Measurements from ENCODE around the gene KYAT1. TPM values are rescaled to one million over a fixed set of nuclear protein-coding genes. Genes with fewer than 3 reads are reported as not detected.
A peak's percentile ranks its signal among the peaks of the same experiment; 100 is the strongest.

KYAT1 gene
- polyA plus RNA-seq, 2 of the 4 experiments (the other 2 are of a cell fraction), result 8.4 to 10.0 TPM

DNA sequence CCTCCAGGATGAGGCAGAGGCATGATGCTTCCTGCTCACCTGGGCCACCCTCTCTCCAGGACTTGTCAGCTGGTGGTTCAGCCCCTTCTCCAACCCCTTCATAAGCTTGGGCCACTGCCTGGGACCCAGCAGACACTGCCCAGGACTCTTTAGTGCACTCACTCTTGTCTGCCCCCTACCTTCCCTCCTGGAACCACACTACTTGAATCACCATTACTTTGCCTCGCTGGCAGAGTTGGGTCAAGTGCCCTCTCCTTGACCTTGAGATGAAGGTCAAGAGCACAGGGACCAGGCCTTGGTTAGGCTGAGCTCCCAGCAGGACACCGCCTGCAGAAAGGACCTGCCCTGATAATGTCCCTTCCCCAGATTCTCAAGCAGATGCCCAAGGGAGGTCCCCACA is 71.9 kb downstream of the KYAT1 start:
- ChIA-PET CTCF (interaction anchor here (0.7 to 2.6 kb wide), 7 partner anchors 8 to 77 kb away, joined by 3 to 10 read pairs (median 3); partner anchors contain the start of genes ENDOG and ZER1), POLR2A (no interaction called here)
- Histone ChIP-seq H3K4me3 (no peak overlapping the region), H3K27ac (no peak overlapping the region), H3K4me1 (no peaks in the 10 kb centered on the region), H3K9me3 (no peaks in the 10 kb centered on the region), H3K4me2 (no peak overlapping the region)
- DNase-seq (ENCODE audit: low read depth in 1 of 2, low spot score in 1 of 2) (no peak), ATAC-seq (peak; percentile 33 to 39; a peak in 4 of 6 replicates), FAIRE-seq (no peak)
- TF ChIP-seq ESRRA (IDR thresholded peaks at IDR 0.05; ENCODE audit: borderline replicate concordance, low read length), result 0 out of 2 replicates have a peak, but pooled peaks have one; percentile 56
- TF ChIP-seq RCOR1 (IDR thresholded peaks at IDR 0.05; ENCODE audit: low read depth, low read length), result no peak
- no peak for TF ChIP-seq EP300 (IDR thresholded peaks at IDR 0.05)
- TF ChIP-seq, protein P1, sequence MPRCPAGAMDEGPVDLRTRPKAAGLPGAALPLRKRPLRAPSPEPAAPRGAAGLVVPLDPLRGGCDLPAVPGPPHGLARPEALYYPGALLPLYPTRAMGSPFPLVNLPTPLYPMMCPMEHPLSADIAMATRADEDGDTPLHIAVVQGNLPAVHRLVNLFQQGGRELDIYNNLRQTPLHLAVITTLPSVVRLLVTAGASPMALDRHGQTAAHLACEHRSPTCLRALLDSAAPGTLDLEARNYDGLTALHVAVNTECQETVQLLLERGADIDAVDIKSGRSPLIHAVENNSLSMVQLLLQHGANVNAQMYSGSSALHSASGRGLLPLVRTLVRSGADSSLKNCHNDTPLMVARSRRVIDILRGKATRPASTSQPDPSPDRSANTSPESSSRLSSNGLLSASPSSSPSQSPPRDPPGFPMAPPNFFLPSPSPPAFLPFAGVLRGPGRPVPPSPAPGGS (IDR thresholded peaks at IDR 0.05), result no peak
- 100% methylated on average over 2 of the region's 2 CpGs for WGBS (ENCODE audit: missing lambda C conversion rate)

DNA sequence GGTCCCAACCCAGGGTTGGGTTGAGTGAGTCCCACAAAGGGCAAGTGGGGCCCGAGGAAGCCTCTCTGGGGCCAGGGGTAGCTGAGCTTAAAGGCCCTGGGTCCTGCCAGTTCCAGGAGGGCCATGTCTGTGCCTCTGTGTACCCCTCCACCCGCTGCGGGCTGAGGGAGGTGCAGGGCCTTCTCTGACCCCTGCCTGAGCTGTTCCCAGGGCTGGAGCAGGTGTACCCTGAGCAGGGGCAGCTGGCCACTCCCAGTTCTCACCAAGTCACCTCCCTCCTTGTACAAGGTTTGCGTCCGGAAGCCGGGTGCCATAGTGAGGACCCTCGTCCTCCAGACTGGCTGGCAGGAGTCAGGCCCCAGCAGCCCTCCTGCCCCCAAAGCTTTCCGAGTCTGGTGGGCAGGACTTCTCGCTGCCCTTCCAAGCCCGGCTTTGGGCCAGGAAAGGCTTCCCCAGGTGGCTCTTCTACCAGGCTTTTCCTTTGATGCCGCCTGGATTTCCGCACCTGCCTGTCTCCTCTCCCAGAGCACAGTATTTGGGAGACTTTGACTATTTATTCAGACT is 72.6 kb downstream of the KYAT1 start:
- no peak for DNase-seq (ENCODE audit: low read depth in 1 of 2, low spot score in 1 of 2)
- no peak for FAIRE-seq

DNA sequence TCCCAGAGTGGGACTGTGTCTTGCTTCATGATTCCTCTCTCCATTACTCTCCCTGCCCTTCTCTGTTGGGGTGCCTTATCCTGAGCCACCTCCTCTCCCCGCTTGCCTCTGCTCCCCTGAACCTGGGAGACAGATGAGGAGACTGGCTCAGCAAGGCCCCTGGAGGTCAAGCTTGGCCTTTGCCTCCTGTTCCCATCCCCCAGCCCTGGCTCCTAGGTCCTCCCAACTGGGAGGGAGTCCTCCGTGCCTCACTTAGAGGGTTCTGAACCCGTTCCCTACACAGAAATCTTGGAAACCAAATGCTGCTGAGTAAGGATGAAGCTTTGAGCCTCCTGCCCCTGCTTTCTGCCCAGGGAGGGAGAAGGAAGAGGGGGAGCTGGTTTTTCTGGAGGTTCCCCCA is 73.2 kb downstream of the KYAT1 start:
- Histone ChIP-seq H3K4me1 (no peaks in the 10 kb centered on the region), H3K27ac (no peak overlapping the region), H3K9me3 (no peaks in the 10 kb centered on the region), H3K4me2 (no peak overlapping the region), H3K4me3 (no peak overlapping the region)
- WGBS (ENCODE audit: missing lambda C conversion rate), result 96% methylated on average over 3 of the region's 3 CpGs
- ChIA-PET POLR2A (no interaction called here), CTCF (interaction anchor here (1.1 to 2.6 kb wide), 4 partner anchors 9 to 76 kb away, joined by 3 to 11 read pairs (median 7); partner anchors contain the start of genes ENDOG, KYAT1 and LRRC8A)
- TF ChIP-seq, protein P1 (IDR thresholded peaks at IDR 0.05), result no peak
- TF ChIP-seq FOXS1 (CRISPR knock-in tag; IDR thresholded peaks at IDR 0.05), result no peak
- no peak for TF ChIP-seq JUN (IDR thresholded peaks at IDR 0.05)
- no peak for TF ChIP-seq KDM5A (IDR thresholded peaks at IDR 0.05)
- TF ChIP-seq, protein P2, sequence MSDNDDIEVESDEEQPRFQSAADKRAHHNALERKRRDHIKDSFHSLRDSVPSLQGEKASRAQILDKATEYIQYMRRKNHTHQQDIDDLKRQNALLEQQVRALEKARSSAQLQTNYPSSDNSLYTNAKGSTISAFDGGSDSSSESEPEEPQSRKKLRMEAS (IDR thresholded peaks at IDR 0.05), result no peak
- TF ChIP-seq JUNB (IDR thresholded peaks at IDR 0.05), result no peak
- no peak for TF ChIP-seq RAD21 (conservative IDR thresholded peaks at IDR 0.05 in 1 of 2, IDR thresholded peaks at IDR 0.05 in 1 of 2)
- no peak for TF ChIP-seq TFCP2L1 (CRISPR knock-in tag; IDR thresholded peaks at IDR 0.05)
- no peak for TF ChIP-seq EP300 (IDR thresholded peaks at IDR 0.05)
- no peak for TF ChIP-seq CHD4 (IDR thresholded peaks at IDR 0.05; ENCODE audit: borderline replicate concordance)
- TF ChIP-seq EHF (CRISPR knock-in tag; IDR thresholded peaks at IDR 0.05), result no peak
- no peak for TF ChIP-seq MAZ (IDR thresholded peaks at IDR 0.05; ENCODE audit: borderline replicate concordance, low read depth, low read length)
- TF ChIP-seq MAFK (IDR thresholded peaks at IDR 0.05; ENCODE audit: partially characterized antibody), result no peak
- no peak for FAIRE-seq
- DNase-seq (ENCODE audit: low read depth in 1 of 2, low spot score in 1 of 2), result no peak
- no peak for ATAC-seq

More for the DNA sequence above, 72.6 kb downstream of the KYAT1 start:
- no peak overlapping the region for H3K27ac ChIP-seq
- WGBS (ENCODE audit: missing lambda C conversion rate), result 90% methylated on average over 12 of the region's 12 CpGs
- ATAC-seq, result peak; percentile 30 to 44; a peak in 2 of 6 replicates
- CTCF ChIA-PET, result interaction anchor here (1.5 to 2.6 kb wide), 3 partner anchors 9 to 76 kb away, joined by 3 to 11 read pairs (median 10); partner anchors contain the start of genes ENDOG, KYAT1 and LRRC8A
- H3K9me3 ChIP-seq, result no peaks in the 10 kb centered on the region
- no peaks in the 10 kb centered on the region for H3K4me1 ChIP-seq
- no peak overlapping the region for H3K4me2 ChIP-seq
- POLR2A ChIA-PET, result no interaction called here
- no peak overlapping the region for H3K4me3 ChIP-seq
- TF ChIP-seq HOXA7 (CRISPR knock-in tag; IDR thresholded peaks at IDR 0.05) (no peak), BHLHE40 (IDR thresholded peaks at IDR 0.05; ENCODE audit: low read depth, low read length) (no peak), ESRRA (IDR thresholded peaks at IDR 0.05; ENCODE audit: borderline replicate concordance, low read length) (no peak), RARB (CRISPR knock-in tag; IDR thresholded peaks at IDR 0.05) (no peak)
- TF ChIP-seq, protein P3, sequence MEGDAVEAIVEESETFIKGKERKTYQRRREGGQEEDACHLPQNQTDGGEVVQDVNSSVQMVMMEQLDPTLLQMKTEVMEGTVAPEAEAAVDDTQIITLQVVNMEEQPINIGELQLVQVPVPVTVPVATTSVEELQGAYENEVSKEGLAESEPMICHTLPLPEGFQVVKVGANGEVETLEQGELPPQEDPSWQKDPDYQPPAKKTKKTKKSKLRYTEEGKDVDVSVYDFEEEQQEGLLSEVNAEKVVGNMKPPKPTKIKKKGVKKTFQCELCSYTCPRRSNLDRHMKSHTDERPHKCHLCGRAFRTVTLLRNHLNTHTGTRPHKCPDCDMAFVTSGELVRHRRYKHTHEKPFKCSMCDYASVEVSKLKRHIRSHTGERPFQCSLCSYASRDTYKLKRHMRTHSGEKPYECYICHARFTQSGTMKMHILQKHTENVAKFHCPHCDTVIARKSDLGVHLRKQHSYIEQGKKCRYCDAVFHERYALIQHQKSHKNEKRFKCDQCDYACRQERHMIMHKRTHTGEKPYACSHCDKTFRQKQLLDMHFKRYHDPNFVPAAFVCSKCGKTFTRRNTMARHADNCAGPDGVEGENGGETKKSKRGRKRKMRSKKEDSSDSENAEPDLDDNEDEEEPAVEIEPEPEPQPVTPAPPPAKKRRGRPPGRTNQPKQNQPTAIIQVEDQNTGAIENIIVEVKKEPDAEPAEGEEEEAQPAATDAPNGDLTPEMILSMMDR (IDR thresholded peaks at IDR 0.05), result no peak
